T-helper 22 cell (primary cell): ENCODE results near the gene HDAC4.

ENCODE experiments used
- DNase-seq: peaks from one replicate; pipeline ENCODE4 v3.0.0-alpha.2; 2020; ENCODE audit warnings: low read depth

Gene HDAC4

GRCh38 chr2:239141021-239141760 is 259.6 kb downstream of the HDAC4 start:
- DNase-seq = no peak

- DNase-seq = no peak
Measured at GRCh38 chr2:239140346-239141020, 260.3 kb downstream of the HDAC4 start.

DNA sequence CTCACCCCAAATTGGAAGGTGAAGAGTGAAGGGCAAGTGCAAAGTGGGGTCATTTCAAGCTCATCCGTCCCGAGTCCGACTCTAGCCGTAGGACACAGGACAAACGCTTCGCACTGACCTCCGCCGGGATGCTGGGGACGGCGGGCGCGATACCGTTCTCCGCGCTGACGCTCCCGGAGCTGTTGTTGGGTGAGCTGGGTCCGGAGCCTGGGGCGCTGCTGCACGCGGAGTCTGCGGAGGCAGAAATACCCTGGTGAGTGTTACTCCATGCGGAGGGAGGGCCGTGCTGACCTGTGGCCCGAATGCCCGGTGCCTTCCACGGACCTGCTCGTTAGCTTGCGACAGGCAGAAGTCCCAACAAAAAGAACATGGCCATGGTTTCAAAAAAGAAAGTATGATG is 261.3 kb downstream of the HDAC4 start:
- no peak for DNase-seq

DNA sequence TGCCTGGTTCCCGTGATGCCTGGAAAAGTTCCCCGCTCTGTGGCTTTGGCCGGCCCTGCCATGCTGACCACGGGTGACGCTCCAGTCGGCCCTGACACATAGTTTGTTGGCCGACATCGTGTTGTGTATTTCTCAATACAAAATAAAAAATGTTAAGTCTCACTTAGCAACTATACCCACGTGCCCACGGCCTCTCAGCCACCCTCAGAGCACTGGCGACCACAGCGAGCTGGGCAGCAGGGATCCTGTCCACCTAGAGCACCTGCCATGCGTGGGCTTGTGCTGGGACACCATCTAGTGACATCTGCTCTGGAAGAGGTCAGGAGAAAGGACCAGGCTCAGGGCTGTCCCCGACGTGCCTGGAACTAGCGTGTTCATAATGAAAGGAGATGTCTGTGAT is 261.7 kb downstream of the HDAC4 start:
- DNase-seq = no peak

GRCh38 chr2:239138610-239139009 is 262.2 kb downstream of the HDAC4 start:
- DNase-seq = no peak

- DNase-seq = no peak
Measured at GRCh38 chr2:239137898-239138283, 262.9 kb downstream of the HDAC4 start.

DNA sequence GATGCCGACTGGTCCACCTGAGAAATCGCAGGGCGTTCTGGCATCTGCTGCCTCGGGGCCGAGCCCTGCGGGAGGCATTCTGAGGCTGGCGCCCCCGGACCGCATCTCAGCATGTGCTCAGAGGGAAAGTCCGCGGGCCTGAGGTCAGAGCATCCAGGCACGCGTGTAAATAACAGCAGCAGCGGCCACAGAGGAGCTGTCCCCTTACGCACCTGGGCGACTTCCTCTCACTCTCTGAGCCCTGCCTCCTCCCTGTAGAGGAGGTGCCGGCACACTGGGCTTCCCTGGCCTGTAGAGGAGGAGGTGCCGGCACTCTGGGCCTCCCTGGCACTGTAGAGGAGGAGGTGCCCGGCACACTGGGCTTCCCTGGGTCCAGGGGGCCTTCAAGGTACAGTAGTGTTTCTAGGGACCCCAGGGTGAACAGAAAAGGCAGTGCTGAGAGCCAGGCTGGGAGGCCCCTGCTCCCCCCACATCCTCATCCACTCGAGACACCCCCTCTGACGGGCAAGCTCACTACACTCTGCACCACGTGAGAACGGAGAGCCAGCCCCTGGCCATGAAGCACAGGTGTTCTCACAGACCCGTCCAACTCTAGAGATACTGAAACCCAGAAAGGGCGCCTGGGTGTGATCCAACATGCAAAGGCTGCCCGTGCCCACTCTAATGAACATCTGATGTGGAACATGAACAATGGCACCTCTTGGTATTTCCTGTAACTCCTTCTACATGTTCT is 263.5 kb downstream of the HDAC4 start:
- no peak for DNase-seq

- DNase-seq = no peak
Measured at GRCh38 chr2:239136762-239137161, 264.1 kb downstream of the HDAC4 start.

- DNase-seq = no peak
Measured at GRCh38 chr2:239136203-239136602, 264.6 kb downstream of the HDAC4 start.

DNA sequence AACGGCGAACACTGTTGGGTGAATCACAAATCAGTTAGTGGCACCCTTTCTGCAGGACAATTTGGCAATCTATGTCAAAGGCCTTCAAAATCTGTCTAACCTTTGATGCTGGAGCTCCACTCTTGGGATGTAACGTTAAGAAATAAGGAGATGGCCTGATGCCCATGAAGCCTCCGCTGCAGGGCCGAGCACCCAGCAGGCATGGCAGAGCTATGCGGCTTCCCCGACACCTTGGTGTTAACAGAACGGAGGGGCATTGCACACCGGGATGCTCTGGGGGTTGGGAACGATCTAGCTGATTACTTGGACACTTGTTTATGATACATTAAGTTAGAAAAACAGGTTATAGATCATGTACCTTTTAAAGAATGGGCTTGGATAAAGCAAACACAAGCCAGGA is 265.3 kb downstream of the HDAC4 start:
- DNase-seq = no peak

DNA sequence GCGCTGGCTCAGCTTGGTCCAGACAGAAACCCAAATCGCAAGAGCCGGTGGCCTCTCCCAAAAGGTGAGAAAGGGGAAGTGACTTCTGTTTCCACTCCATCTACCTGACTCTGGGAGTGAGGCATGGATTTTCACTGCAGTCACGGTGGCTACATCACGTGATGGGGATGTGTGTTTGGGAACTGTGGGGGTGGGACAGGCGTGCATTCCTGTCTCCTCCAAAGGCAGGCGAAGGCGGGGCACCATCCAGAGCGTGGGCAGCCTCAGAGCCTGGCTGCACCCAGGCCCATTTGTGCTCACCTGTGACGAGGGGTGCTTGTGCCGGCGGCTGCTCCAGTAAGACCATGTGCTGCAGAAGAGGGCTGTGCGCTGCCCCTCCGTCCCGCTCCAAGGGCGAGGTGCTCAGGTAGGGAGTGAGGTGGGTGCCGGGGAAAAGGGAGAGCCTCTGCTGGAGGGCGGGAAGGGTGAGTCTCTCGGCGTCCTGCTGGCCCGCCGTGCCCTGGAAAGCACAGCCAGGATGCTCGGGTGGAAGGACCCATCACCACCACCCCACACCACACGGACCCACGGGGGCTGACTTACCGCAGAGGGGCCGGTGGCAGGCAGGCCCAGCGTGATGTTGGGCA is 266.8 kb downstream of the HDAC4 start:
- no peak for DNase-seq

DNA sequence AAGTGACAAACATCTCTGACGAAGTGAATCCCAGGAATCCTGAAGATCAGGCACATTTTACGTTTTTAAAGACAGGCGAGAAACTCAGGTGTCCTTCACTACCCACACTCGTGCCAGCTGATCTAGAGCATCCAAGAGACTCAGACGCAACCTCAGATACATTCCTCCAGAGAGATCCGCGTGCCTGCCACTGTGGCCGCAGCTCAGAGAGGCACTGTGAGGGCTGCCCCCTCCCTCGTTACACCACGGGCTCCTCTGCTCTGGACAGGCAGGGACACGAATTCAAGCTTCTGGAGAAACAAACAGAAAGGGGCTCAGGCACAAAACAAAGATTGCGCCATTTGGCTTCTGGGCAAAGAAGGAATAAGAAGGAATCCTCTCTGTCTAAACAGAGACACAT is 268.0 kb downstream of the HDAC4 start:
- DNase-seq = no peak

DNA sequence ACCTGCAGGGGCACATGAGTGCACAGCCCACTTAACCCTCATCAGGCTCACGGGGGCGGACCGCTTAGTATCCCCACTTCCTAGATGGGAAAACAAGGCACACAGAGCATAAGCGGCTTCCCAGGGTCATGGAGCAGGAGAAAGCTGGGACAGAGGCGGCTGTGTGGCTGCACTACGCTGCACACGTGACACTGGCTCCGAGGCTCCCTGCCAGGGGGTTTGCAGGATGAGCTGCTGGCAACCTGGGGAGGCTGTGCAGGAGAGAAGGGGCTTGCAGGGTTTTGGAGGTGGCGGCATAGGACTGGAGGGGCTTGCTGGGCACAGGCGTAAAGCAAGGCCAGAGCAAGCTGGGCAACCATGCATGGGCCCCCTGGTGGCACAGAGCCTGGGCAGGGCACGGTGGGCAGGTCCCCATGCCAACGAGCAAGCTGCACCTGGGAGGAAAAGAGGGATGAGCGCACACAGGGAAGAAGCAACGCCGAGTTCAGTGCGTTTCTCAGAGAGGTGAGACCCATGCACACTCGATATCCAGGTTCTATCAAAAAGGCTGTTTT is 268.6 kb downstream of the HDAC4 start:
- no peak for DNase-seq

- no peak for DNase-seq
Measured at GRCh38 chr2:239131521-239131920, 269.3 kb downstream of the HDAC4 start.

DNA sequence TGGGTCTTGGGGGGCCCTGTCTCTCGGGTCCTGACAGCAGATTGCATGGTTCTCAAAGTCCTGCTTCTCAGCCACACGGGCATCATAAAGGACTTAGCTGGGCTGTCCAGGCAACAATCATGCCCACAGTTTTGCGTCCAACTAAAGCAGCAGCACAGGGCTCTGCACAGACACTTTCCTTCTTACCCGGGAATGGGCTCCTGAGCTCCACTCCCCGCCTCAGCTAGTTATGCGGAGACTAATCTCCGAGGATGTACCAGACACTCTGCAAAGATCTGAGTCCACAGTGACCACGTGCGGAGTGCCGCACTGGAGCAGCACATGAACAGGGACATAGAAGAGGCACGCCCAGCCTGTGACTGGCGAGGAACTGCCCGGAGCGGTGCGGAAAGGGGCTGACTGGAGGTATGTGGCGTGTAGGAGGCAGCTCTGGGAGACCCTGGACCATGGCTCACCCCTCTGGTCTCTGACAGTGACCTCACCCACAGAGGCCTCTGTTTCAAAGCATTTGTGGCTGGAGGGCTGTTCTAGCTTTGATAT is 270.0 kb downstream of the HDAC4 start:
- DNase-seq = no peak

- no peak for DNase-seq
Measured at GRCh38 chr2:239130041-239130440, 270.8 kb downstream of the HDAC4 start.

DNA sequence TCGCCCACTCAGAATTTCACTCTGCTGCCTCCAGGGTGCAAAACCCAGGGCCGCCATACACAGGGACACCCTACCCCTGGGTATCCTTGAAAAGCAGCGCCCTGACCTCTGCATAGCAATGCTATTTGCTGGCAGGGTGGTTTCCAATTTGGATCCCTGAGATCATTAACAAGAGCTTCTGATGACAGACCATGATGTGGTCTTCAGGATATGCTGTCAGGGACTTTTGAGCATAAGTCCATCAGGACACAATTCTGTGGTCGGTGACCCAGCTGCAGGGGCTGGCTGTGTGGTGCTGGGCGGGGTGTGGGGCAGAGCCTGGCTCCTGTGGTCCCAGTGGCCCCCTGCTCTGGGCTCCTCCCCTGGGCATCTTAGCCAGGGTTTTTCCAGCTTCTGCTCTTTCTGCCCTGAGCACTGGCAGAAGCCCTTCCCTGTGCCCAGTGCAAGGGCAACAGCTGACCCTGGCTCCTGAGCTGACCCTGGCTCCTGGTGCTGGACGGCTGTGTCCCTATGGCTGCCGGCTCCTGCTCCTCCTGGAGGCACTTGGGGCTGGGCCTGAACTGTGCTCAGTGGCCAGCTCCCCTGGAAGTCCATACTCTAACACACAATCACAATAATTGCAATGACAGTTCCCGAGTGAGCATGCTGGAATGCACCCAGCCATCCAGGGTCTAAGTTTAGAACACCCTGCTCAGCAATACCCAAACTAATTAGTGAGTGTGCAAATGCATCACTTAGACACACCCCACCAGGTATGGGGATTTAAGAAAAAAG is 271.5 kb downstream of the HDAC4 start:
- no peak for DNase-seq

GRCh38 chr2:239128706-239129105 is 272.1 kb downstream of the HDAC4 start:
- DNase-seq = no peak

DNA sequence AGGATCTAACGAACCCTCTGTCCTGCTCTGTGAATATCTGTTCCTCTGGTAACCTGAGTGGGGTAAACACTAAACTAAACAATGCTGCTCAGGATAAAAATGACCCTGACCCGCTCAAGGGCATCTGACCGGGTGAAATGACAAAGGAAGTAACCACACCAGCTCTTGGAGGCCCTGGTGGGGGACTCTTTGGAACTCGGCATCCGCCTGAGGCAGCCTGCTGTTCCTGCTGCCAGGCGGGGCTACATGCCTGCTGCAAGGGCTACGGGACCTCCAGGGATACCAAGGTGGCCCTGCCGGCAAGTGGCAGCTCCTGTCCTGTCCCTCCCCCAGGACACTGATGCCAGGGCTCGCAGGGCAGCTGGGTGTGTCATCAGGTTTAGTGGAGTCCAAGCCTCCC is 273.3 kb downstream of the HDAC4 start:
- DNase-seq = no peak

DNA sequence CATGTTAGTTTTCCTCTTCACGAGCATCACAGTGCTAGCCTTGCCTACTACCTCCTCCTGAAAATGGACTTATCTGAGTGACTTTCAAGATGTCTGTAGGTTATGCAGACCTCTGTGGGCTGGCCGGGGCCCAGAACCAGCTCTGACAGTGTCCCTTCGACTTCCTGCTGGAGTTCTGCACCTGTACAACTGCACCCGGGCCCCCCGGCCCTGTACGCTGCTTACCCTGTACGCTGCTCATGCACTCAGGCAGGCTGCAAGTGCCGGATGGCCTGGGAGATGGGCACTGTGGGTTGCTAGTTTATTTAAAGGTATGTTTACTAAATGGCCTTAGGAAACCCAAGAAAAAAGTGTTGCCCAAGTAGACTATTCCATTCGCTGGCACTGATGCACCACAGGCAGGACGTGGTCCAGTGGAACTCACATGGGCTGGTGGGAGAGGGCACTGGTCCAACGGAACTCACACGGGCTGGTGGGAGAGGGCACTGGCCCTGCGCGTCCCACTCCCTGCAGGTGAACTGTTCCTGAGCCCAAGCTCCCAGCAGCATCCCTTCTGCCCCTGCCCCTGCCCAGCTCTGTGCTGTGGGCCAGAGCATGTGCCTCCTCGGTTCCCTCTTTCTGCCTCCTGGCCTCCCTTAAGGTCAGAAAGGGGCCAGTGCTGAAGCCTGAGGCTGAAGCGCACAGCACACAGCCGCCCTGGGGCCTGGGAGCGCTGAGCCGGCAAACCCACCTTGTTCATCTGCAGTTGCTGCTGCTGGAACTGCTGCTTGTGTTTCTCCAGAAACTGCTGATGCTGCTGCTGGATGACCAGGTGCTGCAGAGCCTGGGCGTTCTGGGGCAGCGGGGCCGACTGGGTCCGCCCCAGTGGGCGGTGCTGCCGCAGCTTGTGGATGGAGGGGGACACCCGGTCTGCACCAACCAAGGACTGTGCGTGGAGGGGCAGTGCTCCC is 274.8 kb downstream of the HDAC4 start:
- DNase-seq = no peak
